ENCODE data around the gene CPT2. TPM values are rescaled to one million over a fixed set of nuclear protein-coding genes. Genes with fewer than 3 reads are reported as not detected.

Gene CPT2
- total RNA-seq, 1 donor from 2014 or later = 26.3 TPM

DNA sequence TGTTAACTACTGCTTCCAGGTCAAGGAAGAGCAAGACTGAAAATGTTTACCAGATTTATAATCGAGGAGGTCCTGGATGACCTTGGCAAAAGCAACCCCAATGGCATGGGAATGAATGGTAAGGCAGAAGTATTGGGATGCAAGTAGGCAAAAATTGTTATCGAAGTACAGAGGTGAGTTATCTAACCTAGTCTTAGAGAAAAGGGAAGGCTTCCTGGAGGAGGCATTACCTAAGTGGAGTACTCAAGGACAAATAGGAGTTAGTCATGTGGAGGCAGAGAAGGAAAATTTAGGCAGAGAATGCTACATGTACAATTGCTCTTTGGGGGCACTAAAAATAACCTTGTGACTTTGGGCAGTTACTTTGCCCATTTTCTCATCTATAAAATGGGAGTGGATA is 45.2 kb downstream of the CPT2 start:
- Histone ChIP-seq H3K27ac (no peak overlapping the region), H3K4me1 (peaks cover 15% of the 10 kb centered on the region), H3K4me3 (no peak overlapping the region), H3K36me3 (no peaks in the 10 kb centered on the region), H3K27me3 (ENCODE audit: low read depth) (no peaks in the 10 kb centered on the region), H3K9me3 (no peaks in the 10 kb centered on the region)
- ATAC-seq = no peak
- TF ChIP-seq, protein P1, sequence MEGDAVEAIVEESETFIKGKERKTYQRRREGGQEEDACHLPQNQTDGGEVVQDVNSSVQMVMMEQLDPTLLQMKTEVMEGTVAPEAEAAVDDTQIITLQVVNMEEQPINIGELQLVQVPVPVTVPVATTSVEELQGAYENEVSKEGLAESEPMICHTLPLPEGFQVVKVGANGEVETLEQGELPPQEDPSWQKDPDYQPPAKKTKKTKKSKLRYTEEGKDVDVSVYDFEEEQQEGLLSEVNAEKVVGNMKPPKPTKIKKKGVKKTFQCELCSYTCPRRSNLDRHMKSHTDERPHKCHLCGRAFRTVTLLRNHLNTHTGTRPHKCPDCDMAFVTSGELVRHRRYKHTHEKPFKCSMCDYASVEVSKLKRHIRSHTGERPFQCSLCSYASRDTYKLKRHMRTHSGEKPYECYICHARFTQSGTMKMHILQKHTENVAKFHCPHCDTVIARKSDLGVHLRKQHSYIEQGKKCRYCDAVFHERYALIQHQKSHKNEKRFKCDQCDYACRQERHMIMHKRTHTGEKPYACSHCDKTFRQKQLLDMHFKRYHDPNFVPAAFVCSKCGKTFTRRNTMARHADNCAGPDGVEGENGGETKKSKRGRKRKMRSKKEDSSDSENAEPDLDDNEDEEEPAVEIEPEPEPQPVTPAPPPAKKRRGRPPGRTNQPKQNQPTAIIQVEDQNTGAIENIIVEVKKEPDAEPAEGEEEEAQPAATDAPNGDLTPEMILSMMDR (IDR thresholded peaks at IDR 0.05) = no peak
- intact Hi-C loops (cut with DNase I) = no loop called here
- DNase-seq = no peak

DNA sequence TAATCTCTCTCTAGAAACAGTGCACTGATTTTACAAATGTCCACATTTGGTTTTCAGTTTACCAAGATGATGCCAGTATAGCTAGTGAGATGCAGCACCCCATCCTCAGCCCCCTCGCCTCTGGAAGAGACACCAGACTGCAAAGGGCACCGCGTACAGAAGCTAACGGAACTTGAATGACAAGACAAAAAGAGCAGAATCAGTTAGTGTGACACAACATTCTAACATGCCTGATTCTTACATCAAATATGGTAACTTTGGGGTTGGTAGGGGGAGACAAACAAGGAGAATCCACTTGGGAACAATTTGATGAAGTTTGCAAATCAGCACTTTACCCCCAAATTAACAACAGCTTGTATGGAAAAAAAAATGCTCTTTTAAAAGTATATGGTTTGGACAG is 45.8 kb downstream of the CPT2 start:
- Histone ChIP-seq H3K4me3 (no peak overlapping the region), H3K36me3 (no peaks in the 10 kb centered on the region), H3K27ac (no peak overlapping the region), H3K27me3 (ENCODE audit: low read depth) (no peaks in the 10 kb centered on the region), H3K4me1 (peaks cover 9% of the 10 kb centered on the region), H3K9me3 (no peaks in the 10 kb centered on the region)
- TF ChIP-seq, protein P1 (IDR thresholded peaks at IDR 0.05) = no peak
- intact Hi-C loops (cut with DNase I) = no loop called here
- DNase-seq (no peak), ATAC-seq (no peak)

DNA sequence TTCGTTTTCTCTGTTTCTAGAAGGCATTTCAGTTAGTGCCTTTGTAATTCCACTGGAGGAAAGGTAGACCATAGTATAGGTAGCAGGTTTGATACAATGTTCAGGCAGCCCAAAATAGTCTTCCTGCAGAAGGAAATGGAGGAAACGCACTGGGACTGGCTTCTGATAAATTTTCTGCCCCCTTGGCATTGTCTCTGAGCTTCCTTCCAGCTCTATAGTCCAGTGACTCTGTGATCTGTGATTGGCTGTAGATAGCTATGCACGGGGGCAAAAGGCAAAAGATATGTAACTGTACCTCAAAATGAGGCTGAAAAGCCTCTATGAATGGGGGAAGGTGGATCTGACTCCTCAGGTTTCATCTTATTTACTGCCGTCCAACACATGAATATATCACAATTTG is 47.5 kb downstream of the CPT2 start:
- Histone ChIP-seq H3K9me3 (no peaks in the 10 kb centered on the region), H3K27ac (no peak overlapping the region), H3K4me3 (no peak overlapping the region), H3K36me3 (no peaks in the 10 kb centered on the region), H3K4me1 (no peaks in the 10 kb centered on the region), H3K27me3 (ENCODE audit: low read depth) (no peaks in the 10 kb centered on the region)
- intact Hi-C loops (cut with DNase I) = no loop called here
- TF ChIP-seq, protein P1 (IDR thresholded peaks at IDR 0.05) = no peak
- DNase-seq = no peak
- ATAC-seq = no peak

DNA sequence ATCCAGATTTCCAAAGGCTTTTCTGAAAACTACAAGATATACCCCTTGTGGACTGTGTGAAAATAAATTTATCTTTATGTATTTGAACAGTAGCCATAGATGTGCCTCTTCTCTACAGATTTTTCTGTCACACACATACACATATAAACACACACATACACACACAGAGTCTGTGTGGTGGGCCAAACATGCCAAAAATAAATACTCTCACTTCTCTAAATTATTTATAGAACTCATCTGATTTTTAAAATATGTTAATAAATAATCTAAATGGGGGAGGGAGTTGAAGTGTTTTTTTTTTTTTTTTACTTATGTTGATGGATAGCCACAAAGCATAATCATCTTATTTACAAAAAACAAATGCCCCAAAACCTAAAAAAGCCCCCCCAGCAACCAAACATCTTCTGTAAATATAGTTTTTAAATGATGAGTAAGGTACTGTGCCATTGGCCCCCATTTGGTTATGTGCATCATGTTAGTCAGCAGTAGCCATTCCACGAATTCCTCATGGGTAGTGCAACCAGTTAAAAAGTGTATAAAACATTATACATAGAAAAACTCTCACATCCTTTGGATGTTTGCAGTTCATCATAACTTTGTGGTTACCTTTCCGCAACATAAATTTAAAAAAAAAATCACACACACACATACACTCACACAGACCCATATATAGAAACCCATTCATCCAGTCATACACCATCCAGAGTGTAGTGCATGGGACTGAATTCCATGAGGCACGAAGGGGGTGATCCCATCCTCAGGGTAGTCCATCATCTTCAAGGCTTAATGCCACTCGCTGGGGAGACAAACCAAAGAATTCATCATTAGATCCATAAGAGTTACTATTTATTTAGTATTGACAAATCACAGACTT is 49.9 kb downstream of the CPT2 start:
- no peak overlapping the region for H3K4me3 ChIP-seq
- no peaks in the 10 kb centered on the region for H3K36me3 ChIP-seq
- H3K4me1 ChIP-seq = no peaks in the 10 kb centered on the region
- no peak overlapping the region for H3K27ac ChIP-seq
- intact Hi-C loops (cut with DNase I) = no loop called here
- TF ChIP-seq, protein P1 (IDR thresholded peaks at IDR 0.05) = no peak
- H3K9me3 ChIP-seq = no peaks in the 10 kb centered on the region
- ATAC-seq (no peak), DNase-seq (no peak)
- H3K27me3 ChIP-seq (ENCODE audit: low read depth) = no peaks in the 10 kb centered on the region

DNA sequence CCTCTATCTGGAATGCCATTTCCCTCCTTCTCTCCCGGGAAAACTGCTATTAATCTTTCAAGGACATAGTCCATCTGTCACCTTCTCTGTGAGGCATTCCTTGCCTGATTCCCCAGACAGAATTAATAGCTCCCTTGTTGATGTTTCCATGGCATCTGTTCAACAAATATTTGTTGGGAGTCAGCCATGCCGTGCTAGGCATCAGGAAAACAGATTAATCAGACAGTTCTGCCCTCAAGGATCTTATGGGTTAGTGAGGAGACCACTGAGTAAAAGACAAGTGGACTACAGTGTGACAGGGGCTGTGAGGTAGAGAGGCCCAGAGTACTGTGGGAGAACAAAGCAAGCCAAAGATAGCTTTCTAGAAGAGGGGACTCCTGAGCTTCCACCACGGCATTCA is 53.1 kb downstream of the CPT2 start:
- H3K27me3 ChIP-seq (ENCODE audit: low read depth) = no peaks in the 10 kb centered on the region
- no peak overlapping the region for H3K27ac ChIP-seq
- no peak for DNase-seq

More for the DNA sequence above, 53.1 kb downstream of the CPT2 start:
- TF ChIP-seq, protein P1 (IDR thresholded peaks at IDR 0.05) = no peak
- ATAC-seq = no peak
- Histone ChIP-seq H3K4me1 (no peaks in the 10 kb centered on the region), H3K4me3 (no peak overlapping the region), H3K36me3 (no peaks in the 10 kb centered on the region), H3K9me3 (no peaks in the 10 kb centered on the region)
- intact Hi-C loops (cut with DNase I) = no loop called here
